Measurements from ENCODE around the gene MAGI3.

- TF ChIP-seq CTCF (conservative IDR thresholded peaks at IDR 0.05; ENCODE audit: low read length) (no peak), EZH2phosphoT487 (IDR thresholded peaks at IDR 0.05; ENCODE audit: borderline replicate concordance, low read depth, low read length) (no peak)
Measured at GRCh38 chr1:113681596-113682337, 291.5 kb downstream of the MAGI3 start.

Data from OCI-LY7 (cell line).